DMS114 treated with DMSO at 0.1 percent for 48 hours (cell line): ENCODE results near the gene ZKSCAN7.
A peak's percentile ranks its signal among the peaks of the same experiment; 100 is the strongest.
"Not testable (repeated sequence)": the region's sequence is repeated elsewhere in the genome, so short reads cannot be mapped to it uniquely, and the experiment has no call there.

ENCODE experiments used
- DNase-seq: peaks from one replicate; lab custom pipeline; 2025; ENCODE audit not compliant: unreplicated experiment; lab: John Stamatoyannopoulos, UW

The ZKSCAN7 gene

DNA sequence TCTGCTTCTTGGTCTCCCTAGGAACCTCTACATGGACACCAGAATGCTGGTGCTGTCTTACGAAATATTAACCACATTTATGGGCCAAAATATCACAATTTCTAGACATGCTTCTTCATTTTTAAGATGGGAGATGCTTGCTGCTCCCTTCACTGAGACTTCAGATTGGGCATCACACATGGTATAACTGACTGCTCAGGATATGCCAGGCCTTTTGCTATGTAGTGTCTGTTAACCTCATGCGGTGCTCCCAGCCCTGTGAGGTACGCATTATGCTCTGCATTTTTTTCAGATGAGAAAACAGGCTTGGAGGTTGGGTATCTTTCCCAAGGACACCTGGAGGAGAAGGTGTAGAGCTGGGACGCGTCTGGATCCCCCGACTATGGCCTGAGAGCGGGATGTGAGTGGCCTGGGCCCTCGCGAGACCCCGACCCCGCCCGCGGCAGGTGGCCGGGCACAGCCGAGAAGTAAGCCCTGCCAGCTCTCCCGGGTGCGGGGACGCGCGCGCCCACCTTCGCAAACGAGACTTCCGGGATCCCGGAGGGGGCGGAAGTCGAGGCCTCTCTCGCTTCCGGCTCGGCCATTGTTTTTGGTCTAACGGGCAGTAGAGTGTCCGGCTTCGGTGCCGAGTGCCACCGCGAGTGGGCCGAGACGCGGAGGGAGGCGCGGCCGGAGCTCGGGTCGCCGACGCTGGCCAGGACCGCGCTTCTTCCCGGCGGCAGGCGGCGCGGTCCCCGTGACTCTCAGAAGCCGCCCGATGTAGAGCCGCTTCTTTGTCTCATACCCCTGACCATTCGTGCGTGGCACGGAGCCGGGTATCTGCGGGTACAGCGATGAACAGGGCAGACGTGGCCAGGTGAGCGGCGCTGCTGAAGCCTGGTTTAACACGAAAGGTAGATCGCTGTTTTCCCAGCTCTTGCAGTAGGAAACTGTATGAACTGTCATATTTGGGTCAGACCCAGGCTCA, at the start of gene ZKSCAN7:
Gene ZKSCAN7 (plus strand): TSS at position 568 of the 967 bp plus-strand sequence. CDS start 1,855 bp downstream, outside the sequence.
- DNase-seq, result peak; percentile 39

DNA sequence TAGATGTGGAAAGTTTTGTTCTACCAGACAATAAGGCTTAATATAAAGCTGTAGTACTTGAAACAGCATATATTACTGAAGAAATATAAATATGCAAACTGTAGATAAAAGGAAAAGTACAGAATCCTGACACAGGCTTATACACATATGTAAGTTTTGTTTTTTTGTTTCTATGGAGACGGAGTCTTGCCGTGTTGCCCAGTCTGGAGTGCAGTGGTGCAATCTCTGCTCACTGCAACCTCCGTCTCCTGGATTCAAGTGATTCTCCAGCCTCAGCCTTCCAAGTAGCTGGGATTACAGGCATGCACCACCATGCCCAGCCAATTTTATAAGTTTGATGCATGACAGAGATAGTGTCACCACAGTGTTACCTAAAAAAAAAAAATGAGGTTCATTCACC, 48.4 kb upstream of the ZKSCAN7 start:
- DNase-seq, result no peak

DNA sequence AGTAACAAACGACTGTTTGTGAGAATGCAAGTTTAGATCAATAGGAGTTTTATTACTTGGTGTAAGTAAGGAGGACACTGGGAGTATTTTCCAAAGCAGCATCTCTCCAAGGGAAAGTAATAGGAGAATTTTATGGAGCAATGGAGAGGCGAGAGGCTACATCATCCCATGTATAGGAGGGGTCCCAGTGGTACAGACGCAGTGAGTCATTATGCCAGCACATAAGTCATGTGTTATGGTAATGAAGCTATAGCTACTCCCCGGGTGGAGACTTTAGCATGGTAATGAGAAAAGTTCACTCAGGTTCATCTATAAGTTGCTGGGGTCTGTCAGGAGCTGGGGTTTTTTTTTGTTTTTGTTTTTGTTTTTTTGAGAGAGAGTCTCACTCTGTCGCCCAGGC, 48.0 kb upstream of the ZKSCAN7 start:
- no peak for DNase-seq

DNA sequence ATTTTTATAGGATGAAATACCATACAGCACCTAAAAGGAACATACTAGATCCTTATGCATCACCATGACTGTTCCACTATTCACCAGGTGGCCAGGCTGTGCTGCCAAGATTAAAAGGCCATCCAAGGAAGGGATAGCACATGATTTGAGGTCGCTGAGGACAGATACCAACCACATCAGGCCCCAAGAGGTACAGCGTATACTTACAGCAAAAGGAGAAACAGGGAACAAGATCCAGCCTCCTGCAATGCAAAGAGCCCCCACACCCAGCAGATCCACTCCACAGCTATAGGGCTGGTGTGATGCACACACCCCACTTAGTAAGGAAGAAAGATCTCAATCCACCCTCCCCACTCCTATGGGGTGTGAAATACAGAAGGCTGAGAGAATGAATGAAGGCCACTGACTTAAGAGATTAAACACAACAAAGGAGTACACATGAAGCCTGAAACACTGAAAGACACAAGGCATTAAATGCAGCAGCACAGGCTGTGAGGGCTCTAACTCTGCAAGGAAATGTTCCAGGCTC, 45.5 kb upstream of the ZKSCAN7 start:
- DNase-seq, result peak; percentile 46

DNA sequence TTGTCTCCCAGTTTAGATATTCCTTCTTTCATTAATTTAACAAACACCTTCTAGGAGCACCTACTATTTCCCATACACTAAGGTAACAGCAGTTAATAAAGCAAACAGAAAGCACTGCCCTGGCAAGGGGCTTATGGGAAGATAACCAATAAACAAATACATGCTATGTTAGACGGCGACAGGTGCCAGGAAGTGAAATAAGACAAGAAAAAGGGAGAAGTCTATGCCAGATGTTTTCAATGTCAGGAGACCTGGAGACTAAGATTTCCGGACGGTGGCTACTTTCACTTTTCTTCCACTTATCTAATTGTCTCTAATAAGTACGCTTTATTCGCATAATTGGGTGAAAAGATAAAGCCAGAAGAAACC, 45.0 kb upstream of the ZKSCAN7 start:
- DNase-seq, result peak; percentile 46

DNA sequence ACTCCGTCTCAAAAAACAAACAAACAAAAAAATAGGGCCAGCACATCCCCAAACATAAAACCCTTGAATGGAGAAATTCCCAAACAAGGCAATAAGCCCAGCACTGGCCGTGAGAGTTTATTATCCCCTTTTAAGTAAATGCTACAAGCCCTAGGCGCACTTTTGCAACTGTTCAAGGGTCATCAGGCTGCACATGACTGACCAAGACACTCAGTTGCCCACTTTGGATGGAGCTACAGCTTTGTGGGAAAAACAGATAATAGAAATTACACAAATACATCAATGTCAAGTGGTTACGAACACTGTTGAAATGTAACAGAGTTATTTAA, 43.8 kb upstream of the ZKSCAN7 start:
- DNase-seq, result no peak

DNA sequence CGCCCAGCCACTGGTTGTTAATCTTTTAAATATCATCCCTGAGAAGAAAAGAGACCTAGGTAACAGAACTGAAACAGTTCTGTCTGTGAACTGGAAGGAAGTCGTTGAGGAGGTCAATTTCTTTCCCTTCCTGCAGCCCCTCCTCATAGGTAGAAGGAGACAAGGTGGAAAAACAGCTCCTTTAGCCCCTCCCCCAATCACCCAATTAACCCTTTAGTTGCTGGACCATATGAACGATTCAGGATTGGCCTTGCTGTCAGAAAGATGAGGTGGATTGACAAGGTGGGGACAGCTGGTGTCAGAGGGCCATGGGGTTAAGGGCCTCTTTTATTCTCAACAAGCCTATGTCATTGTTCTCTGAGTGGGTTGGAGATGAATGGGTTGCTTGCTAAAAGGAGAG, 41.5 kb upstream of the ZKSCAN7 start:
- no peak for DNase-seq

DNA sequence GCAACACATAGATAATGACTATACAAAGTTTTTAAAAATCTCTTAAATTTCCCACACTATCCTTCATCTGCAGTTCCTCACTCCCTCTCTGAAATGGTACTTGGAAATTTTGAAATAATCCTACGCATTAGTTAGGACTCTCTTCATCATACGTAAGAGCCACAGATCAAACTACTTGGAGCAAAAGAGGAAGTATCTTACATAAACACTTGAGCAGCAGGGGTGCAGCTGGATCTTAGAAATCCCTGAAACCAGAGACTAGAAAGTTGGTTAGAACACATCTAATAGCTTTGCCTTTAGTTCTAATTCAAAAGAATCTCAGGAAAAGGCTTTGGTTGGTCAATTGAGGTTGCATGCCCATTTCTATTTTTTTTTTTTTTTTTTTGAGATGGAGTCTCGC, 38.8 kb upstream of the ZKSCAN7 start:
- no peak for DNase-seq

DNA sequence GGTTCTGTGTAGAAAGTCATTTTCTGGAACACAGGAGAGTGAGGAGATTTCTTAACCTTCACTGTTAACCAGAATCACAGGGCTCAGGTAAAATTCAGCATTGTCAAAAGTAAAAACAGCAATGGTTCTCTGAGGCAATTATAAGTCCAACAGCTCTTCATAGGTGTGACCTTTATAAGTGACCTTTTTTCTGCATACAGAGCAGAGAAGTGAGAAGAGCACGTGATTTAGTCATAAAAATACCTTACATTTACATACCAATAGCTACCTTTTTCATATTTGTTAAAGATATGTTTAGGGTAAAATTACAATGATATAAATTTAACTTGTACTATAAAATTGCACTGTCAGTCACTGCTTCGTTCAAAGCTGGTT, 36.2 kb upstream of the ZKSCAN7 start:
- DNase-seq, result no peak

DNA sequence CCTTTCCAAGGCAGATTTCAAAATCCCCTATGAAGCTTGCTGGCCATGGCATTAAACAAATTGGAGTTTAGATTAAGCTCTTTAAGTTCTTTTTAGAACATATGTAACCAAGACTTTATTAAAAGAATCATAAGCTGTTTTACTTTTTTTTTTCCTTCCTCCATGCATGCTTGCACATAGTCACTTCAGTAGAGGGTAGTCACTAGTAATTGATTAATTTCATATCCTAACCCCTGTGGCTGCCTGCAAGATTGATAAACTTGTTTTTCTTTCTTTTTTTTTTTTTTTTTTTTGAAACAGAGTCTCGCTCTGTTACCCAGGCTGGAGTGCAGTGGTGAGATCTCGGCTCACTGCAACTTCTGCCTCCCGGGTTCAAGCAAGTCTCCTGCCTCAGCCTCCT, 33.3 kb upstream of the ZKSCAN7 start:
- DNase-seq, result no peak

DNA sequence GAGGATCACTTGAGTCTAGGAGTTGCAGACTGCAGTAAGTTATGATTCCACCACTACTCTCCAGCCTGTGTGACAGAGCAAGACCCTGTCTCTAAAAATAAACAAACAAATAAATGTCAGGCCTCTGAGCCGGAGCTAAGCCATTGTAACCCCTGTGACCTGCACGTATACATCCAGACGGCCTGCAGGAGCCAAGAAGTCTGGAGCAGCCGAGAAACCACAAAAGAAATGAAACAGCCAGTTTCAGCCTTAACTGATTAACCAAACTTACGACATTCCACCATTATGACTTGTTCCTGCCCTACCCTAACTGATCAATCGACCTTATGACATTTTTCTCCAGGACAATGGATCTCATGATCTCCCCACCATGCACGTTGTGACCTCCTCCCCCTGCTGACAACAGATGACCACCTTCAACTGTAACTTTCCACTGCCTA, 32.5 kb upstream of the ZKSCAN7 start:
- no peak for DNase-seq

DNA sequence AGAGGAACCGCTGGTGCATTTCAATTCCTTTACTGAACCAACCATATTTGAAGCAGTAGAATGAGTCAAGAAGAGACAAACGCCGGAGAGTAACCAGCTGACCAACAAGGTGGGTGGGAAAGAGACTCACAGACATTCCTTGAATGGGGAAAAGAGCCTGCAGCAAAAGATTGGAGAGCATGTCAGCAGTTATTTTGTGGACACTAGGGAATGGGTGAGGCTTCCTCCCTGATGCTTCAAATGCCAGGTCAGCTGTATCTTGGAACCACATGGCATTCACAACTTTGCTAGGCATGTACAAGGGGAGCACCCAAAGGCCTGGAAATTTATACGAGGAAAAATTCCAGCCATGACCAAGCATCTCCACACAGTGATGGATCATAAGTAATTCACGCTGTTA, 29.9 kb upstream of the ZKSCAN7 start:
- DNase-seq, result no peak

DNA sequence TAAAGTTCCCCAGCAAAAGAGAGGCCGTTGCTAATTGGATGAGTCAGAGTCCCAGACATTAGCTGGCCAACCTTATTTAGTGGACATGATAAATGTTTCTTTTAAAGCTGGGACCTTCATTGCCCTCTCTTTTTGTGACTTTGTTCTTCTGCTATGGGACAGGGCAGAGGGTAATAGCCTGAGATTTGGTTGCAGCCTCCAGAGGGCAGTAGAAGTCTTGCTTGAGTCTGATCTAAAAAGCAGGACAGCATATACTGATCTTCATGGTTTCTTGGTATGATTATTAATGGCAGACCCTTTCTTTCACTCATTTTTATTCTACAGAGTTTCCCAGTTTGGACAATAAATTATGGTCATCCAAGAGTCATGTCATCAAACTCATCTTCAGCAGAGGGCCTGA, 25.1 kb upstream of the ZKSCAN7 start:
- DNase-seq, result no peak

DNA sequence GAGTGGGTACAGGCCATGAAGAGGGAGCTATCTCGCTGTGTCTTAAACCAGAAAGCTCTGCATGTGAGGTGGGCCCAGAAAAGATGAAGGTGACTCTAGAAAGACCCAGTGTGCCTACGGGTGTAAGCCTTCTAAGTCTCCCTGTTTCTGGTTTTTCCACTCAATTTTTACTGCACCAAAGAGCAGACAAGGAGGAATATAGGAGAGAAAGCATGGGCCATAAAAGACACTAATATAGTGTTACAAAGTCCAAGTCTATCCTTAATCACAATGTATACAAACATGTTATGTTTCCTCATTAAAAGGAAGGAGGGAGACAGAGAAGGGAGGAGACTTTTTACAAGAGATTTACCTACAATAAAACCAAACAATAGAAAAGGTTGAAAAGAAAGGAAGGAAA, 24.1 kb upstream of the ZKSCAN7 start:
- DNase-seq, result no peak

DNA sequence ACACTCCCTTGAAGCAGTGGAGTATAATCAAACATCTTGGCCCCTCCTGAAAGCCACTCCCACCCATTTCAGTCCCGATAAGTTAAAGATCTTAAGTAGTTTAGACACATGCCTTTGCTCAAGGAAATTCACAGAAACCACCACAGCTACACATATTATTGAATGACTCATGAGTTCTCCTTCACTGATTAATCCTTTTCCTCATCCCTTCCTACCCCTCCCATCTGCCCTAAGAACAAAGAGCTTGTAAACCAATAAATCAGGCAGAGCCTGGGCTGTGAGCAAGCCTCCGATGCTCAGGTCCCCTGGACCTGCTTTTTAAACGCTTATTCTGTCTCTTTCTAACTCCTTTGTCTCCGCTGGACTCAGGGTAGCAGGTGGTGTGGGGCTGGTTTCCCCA, 20.3 kb upstream of the ZKSCAN7 start:
- not testable (repeated sequence) for DNase-seq

DNA sequence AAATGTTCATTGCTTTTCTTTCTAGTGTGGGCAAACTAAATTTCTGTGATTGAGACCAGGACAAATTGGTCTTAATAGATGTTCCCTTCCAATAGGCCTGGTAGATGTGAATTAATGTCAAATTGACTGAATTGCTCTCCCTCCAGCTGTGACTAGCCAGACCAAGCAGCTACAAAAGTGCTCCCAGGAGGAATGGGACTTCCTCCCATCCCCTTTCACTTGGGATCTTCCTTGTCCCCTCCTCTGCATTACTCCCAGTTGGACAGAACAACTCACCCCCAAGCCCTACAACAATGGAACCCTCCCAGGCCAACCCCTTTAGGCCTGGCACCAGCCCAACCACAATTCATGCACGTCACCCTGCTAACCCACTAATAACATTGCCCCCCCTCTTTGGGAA, 19.6 kb upstream of the ZKSCAN7 start:
- no peak for DNase-seq

DNA sequence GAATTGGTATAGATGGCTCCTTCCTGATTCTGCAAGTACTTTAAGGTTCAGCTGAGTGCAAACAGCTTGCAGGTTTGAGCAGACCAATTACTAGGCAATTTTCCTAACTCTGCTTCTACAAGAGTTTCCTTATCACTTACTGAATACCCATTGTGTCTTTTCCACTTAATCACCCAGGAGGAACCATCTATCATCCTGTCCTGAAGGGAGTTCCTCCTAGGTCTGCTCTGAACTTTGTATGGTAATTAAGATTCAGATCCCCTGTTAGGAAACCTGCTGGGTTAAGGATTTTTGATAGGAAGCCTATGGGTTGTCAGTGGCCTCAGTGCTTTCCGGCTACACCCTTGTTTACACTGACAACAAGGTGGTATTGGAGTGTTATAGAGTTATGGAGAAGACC, 10.2 kb upstream of the ZKSCAN7 start:
- DNase-seq, result not testable (repeated sequence)

DNA sequence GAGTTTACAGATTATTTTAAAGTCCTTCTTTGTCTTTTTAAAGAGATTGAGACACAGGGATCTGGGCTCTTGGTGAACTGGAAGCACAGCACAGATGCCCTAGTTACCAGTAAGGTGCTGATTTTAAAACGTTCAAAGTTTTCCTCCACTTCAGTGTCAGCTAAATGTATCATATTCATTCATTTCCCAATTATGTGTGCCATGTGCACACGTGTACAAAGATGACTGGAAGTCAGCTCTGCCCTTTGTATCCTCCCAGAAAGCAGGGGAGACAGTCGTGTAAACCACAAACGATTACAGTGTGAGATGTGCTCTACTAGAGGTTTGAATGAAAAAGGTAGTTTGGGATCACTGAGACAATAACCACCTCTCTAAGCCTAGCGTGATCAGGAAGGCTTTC, 730 bp downstream of the ZKSCAN7 start:
- no peak for DNase-seq

DNA sequence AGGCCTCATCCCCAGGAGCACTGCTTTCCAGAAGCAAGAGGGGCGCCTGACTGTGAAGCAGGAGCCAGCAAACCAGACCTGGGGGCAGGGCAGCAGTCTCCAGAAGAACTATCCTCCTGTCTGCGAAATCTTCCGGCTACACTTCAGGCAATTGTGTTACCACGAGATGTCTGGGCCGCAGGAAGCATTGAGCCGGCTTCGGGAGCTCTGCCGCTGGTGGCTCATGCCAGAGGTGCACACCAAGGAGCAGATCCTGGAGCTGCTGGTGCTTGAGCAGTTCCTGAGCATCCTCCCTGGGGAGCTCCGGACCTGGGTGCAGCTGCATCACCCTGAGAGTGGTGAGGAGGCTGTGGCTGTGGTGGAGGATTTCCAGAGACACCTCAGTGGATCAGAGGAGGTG, 2.1 kb downstream of the ZKSCAN7 start:
- no peak for DNase-seq

DNA sequence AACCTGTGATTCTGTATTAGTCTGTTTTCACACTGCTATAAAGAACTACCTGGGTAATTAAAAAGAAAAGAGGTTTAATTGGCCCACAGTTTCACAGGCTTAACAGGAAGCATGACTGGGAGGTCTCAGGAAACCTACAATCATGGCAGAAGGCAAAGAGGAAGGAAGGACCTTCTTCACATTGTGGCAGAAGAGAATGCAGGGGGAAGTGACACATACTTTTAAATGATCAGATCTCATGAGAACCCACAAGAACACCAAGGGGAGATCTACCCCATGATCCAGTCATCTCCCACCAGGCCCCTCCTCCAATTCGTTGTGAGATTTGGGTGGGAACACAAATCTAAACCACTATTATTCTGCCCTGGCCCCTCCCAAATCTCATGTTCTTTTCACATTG, 6.1 kb downstream of the ZKSCAN7 start:
- DNase-seq, result no peak

DNA sequence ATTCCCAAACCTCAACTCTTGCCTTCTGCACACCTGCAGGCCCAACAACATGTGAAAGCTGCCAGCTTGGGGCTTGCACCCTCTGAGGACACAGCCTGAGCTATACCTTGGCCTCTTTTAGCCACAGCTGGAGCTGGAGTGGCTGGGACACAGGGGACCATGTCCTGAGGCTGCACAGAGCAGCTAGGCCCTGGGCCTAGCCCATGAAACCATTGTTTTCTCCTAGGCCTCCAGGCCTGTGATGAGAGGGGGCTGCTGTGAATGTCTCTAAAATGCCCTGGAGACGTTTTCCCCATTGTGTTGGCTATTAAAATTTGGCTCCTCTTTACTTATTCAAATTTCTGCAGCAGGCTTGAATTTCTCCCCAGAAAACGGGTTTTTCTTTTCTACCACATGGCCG, 7.2 kb downstream of the ZKSCAN7 start:
- DNase-seq, result no peak

DNA sequence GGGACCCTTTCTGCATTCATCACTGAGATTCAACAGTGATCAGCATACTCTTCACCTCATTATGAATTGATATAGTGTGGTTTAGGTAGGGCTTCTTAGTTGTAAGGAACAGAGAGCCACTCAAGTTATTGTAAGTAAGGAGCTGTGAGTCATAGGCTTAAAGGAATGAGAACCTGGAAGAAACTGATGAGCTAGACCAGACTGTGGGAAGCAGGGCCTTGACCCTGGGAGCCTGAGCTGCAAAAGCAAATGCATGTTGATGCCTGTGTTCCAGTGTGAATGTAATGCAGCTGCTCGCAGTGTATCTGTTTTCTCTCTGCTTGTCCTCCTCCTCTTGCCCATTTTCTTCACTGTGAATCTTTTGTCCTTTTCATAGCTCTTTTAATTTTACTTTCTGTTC, 13.6 kb downstream of the ZKSCAN7 start:
- no peak for DNase-seq

DNA sequence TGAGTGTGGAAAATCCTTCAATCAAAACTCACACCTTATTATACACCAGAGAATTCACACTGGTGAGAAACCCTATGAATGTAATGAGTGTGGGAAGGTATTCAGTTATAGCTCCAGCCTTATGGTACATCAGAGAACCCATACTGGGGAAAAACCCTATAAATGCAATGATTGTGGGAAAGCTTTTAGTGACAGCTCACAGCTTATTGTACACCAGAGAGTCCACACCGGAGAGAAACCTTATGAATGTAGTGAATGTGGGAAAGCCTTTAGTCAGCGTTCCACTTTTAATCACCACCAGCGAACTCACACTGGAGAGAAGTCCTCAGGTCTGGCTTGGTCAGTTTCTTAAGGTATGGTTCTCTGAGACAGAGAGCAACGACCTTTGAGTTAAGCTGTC, 16.0 kb downstream of the ZKSCAN7 start:
- DNase-seq, result no peak
